ENCODE measurements around the gene DOK5. TPM values are rescaled to one million over a fixed set of nuclear protein-coding genes. Genes with fewer than 3 reads are reported as not detected.

The DOK5 gene
- 0.74 TPM for total RNA-seq
- long read RNA-seq, result 0 reads

DNA sequence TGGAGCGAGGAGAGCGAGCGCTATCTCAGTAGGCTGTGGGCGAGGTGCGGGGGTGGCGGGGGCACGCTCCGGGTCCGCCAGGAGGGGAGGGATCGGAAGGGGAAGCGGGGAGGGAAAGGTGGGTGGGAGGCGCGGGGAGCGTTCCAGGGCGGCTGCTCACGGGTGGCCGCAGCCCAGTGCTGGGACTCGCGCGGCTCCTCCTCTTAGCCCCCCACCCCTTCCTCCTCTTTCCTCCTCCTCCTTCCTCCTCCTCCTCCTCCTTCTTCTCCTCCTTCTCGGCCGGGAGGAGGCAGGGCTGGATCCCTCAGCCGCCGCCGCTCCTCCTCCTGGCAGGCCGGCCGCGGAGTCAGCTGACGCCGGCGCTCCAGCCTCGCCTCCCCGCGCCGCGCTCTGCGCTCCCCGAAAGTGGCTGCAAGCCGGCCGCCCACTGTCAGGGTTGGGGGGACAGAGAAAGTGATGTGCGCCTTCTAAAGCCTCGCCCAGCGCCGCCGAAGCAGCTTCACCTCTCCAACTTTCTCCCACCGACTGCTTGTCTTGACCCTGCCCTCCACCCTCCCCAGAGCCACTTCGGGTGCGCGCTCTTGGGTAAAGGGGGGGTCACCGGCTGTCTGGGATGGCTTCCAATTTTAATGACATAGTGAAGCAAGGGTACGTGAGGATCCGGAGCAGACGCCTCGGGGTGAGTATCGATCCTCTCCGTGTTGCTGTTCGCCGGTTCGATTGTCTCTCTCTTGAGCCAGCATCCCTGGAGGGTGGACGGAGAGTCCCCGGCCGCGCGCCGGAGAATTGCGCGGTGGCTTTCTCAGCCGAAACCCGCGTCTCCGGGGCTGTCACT is at the start of gene DOK5:
DOK5 (plus strand) TSS at position 260 of the 835 bp plus-strand sequence; CDS start at position 614, 354 bp downstream.
- Histone ChIP-seq H3K4me3 (peak within 1 kb of the TSS; percentile 55), H3K4me1 (peaks cover 6% of the 10 kb centered on the region), H3K36me3 (no peaks in the 10 kb centered on the region), H3K9me3 (no peaks in the 10 kb centered on the region), H3K27ac (no peak within 1 kb of the TSS), H3K27me3 (ENCODE audit: low read depth) (peaks cover 56% of the 10 kb centered on the region)
- DNase-seq, result peak; percentile 42
- intact Hi-C loops (cut with DNase I), result no loop called here
- ATAC-seq, result peak; percentile 69 to 78
- TF ChIP-seq CTCF (IDR thresholded peaks at IDR 0.05), result no peak

- intact Hi-C loops (cut with DNase I), result no loop called here
- ATAC-seq (peak; percentile 61 to 83), DNase-seq (no peak)
- H3K27ac ChIP-seq, result no peak overlapping the region
- no peaks in the 10 kb centered on the region for H3K4me1 ChIP-seq
- no peak for TF ChIP-seq CTCF (IDR thresholded peaks at IDR 0.05)
- no peaks in the 10 kb centered on the region for H3K27me3 ChIP-seq (ENCODE audit: low read depth)
- peaks cover 10% of the 10 kb centered on the region for H3K9me3 ChIP-seq
- H3K4me3 ChIP-seq, result no peak overlapping the region
- H3K36me3 ChIP-seq, result no peaks in the 10 kb centered on the region
Observed at GRCh38 chr20:54429364-54429763, 46.0 kb upstream of the DOK5 start.

- H3K4me1 ChIP-seq, result no peaks in the 10 kb centered on the region
- no peak for TF ChIP-seq CTCF (IDR thresholded peaks at IDR 0.05)
- ATAC-seq, result no peak
- H3K36me3 ChIP-seq, result no peaks in the 10 kb centered on the region
- DNase-seq, result no peak
- no peaks in the 10 kb centered on the region for H3K9me3 ChIP-seq
- no peak overlapping the region for H3K27ac ChIP-seq
- H3K27me3 ChIP-seq (ENCODE audit: low read depth), result no peaks in the 10 kb centered on the region
- intact Hi-C loops (cut with DNase I), result no loop called here
- H3K4me3 ChIP-seq, result no peak overlapping the region
Observed at GRCh38 chr20:54431156-54431944, 44.0 kb upstream of the DOK5 start.

DNA sequence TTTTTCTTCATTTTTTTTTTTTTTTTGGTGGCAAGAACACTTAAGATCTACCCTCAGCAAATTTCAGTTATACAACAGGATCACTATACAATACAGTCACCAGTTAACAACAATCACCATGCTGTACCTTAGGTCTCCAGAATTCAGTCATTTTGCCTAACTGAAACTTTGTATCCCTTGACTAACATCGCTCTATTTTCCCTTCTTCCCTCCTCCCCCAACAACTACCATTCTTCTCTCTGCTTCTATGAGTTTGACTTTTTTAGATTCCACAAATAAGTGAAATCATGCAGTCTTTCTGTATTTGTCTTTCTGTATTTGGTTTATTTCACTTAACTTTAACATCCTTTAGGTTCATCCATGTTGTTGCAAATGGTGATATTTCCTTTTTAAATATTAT is 42.4 kb upstream of the DOK5 start:
- TF ChIP-seq CTCF (IDR thresholded peaks at IDR 0.05), result no peak
- intact Hi-C loops (cut with DNase I), result no loop called here
- Histone ChIP-seq H3K36me3 (no peaks in the 10 kb centered on the region), H3K27ac (no peak overlapping the region), H3K9me3 (no peaks in the 10 kb centered on the region), H3K4me3 (no peak overlapping the region), H3K4me1 (no peaks in the 10 kb centered on the region), H3K27me3 (ENCODE audit: low read depth) (no peaks in the 10 kb centered on the region)
- no peak for DNase-seq
- no peak for ATAC-seq

DNA sequence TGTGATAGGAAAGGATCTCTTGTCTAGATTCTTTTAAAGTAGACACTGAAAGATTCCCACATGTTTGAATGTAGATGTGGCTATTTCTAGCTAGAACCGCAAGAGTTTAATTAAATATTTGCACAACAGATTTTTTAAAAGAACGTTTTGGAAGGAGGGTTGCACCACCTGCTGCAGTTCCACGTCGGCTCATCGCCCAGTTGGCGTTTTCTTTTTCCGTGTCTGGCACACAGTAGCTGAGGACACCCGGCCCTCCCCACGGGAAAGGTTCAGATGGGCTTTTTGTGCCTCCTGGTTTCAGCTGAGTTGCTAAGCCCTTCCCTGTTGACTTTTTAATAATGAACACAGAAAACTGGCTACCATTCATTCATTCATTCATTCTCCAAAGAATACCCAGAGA is 41.8 kb upstream of the DOK5 start:
- Histone ChIP-seq H3K27me3 (ENCODE audit: low read depth) (no peaks in the 10 kb centered on the region), H3K4me3 (no peak overlapping the region), H3K9me3 (no peaks in the 10 kb centered on the region), H3K4me1 (no peaks in the 10 kb centered on the region), H3K36me3 (no peaks in the 10 kb centered on the region), H3K27ac (no peak overlapping the region)
- no peak for TF ChIP-seq CTCF (IDR thresholded peaks at IDR 0.05)
- intact Hi-C loops (cut with DNase I), result no loop called here
- DNase-seq (peak; percentile 53), ATAC-seq (peak in 1 of 2 donors; percentile 71)

Data from lower lobe of right lung (tissue), 2 donors.